Keratinocyte (primary cell): ENCODE data around the gene UBQLN4.

ENCODE experiments used
- EZH2 ChIP-seq: IDR thresholded peaks from one replicate; pipeline ENCODE4 v1.6.1; 2012; ENCODE audit warnings: inconsistent platforms, mild to moderate bottlenecking, low read length, moderate library complexity
- TF ChIP-seq, protein P1 (sequence below), 3 experiments: IDR thresholded peaks in 1 of 3; conservative IDR thresholded peaks in 1 of 3; optimal IDR thresholded peaks in 1 of 3; 2 replicates in 2 of 3; 3 replicates in 1 of 3; pipeline versions ENCODE3 to v1.5.1; 2011; ENCODE audit warnings: low read length in 3 of 3, mild to moderate bottlenecking in 3 of 3, moderate library complexity in 2 of 3, control low read depth in 1 of 3, inconsistent platforms in 1 of 3; ENCODE audit not compliant: insufficient read depth in 2 of 3; ENCODE audit errors: extremely low read depth in 1 of 3

DNA sequence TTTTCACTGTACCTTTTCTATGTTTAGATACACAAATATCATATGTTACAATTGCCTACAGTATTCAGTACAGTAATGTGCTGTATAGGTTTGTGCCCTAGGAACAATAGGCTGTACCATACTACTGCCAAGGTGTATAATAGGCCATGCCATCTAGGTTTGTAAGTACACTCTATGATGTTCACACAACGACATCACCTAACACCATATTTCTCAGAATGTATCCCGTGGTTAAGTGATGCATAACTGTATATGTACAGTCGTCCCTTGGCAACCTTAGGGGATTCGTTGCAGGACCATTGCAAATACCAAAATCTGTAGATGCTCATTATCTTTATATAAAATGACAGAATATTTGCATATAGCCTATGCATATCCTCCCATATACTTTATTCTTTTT is 27.0 kb downstream of the UBQLN4 start:
- TF ChIP-seq, protein P1, sequence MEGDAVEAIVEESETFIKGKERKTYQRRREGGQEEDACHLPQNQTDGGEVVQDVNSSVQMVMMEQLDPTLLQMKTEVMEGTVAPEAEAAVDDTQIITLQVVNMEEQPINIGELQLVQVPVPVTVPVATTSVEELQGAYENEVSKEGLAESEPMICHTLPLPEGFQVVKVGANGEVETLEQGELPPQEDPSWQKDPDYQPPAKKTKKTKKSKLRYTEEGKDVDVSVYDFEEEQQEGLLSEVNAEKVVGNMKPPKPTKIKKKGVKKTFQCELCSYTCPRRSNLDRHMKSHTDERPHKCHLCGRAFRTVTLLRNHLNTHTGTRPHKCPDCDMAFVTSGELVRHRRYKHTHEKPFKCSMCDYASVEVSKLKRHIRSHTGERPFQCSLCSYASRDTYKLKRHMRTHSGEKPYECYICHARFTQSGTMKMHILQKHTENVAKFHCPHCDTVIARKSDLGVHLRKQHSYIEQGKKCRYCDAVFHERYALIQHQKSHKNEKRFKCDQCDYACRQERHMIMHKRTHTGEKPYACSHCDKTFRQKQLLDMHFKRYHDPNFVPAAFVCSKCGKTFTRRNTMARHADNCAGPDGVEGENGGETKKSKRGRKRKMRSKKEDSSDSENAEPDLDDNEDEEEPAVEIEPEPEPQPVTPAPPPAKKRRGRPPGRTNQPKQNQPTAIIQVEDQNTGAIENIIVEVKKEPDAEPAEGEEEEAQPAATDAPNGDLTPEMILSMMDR (optimal IDR thresholded peaks at IDR 0.05 in 1 of 3, IDR thresholded peaks at IDR 0.05 in 1 of 3, conservative IDR thresholded peaks at IDR 0.05 in 1 of 3; ENCODE audit: extremely low read depth in 1 of 3, insufficient read depth in 2 of 3, low read length in 3 of 3): no peak
- TF ChIP-seq EZH2: no peak
